Right ventricle myocardium inferior (tissue), 1 donor: ENCODE data around the gene KLHL22. TPM values are rescaled to one million over a fixed set of nuclear protein-coding genes. Genes with fewer than 3 reads are reported as not detected.
"Not testable (repeated sequence)": the region's sequence is repeated elsewhere in the genome, so short reads cannot be mapped to it uniquely, and the experiment has no call there.

Experiments used
- ATAC-seq: fragments of 200-7000 bp; cut with Tn5 transposase; one replicate; pipeline ENCODE4 v1.9.1; 2020; ENCODE audit warnings: mild to moderate bottlenecking, moderate library complexity
- DNase-seq: peaks from one replicate; pipeline ENCODE4 v3.0.0; 2021; ENCODE audit errors: missing footprints
- intact Hi-C: fragments of 100-400 bp; cut with DNase I; formaldehyde crosslinking; loops from one replicate; pipeline ENCODE4 v1.11.0; 2022
- total RNA-seq: library from RNA; stranded (reverse); fragmentation: NEBNext Ultra II Directional; extraction: Animal tissue kit (Norgen Biotek cat#: 25700); gene quantifications from one replicate; pipeline ENCODE4 v1.2.1, GENCODE V29; 2021
- donor health status: DM: no; HTN: yes; CAD: no; lungs with severe emphysema.

Gene KLHL22
- total RNA-seq, 1 donor from 2014 or later = 12.4 TPM

DNA sequence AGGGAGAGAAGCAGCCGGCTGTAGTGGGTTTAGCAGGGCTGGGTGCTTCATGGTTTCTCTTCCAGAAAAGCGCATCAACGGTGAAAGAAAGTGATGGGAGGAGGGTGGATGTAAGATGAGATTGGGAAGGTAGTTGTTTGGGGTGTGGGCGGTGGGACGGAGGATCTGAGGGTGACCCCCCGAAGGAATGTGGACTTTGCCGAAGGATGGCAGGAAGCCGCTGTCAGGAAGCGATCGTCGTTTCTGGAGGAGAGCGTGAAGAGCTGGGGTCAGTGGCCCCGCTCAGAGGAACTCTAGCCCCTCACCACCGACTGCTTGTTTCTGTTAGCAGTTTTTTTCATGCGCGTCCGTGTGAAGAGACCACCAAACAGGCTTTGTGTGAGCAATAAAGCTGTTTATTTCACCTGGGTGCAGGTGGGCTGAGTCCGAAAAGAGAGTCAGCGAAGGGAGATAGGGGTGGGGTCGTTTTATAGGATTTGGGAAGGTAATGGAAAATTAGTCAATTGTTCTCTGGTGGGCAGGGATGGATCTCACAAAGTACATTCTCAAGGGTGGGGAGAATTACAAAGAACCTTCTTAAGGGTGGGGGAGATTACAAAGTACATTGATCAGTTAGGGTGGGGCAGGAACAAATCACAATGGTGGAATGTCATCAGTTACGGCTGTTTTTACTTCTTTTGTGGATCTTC, 12.6 kb upstream of the KLHL22 start:
- DNase-seq, ATAC-seq: not testable (repeated sequence)
- intact Hi-C loops = loop anchor here (5.0 kb wide), 1 partner anchor 44 kb away; no protein-coding TSS in a partner anchor

DNA sequence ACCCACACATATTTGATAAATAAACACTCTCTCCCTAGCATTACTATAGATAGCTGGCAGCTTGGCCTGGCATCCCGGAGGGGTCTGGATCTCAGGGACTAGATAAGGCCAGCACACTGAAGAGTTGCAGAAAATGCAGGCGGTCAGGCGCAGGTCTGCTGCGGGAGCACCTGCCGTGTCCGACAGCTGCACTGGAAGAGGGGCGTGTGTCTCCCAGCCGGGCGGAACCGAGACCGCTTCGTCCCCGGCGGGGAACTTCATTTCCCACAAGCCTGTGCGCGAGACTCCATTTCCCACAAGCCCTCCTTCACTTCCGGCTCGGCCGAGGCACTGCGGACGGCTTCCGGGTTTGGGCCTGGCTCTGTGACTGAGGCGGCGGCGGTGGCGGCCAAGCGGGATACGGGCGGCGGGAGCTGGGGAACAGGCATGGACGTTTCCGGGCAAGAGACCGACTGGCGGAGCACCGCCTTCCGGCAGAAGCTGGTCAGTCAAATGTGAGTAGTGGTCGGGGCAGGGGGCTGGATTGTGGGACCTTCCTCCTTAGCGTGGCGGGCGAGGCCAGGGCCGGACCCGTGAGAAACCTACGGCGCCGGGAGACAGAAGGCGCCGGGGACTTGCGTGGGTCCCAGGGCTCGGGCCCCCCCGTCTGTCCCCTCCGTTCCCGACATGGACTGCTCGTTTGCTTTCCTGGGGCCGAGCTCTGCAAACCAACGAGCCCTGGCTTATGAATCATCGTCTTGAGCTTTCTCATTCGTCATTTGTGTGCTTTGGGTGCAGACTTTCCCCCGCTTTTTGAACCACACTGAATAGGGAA, 11.9 kb upstream of the KLHL22 start, which contains the start of gene MED15:
Gene MED15, plus strand, starts transcription at position 358 of the 814 bp plus-strand sequence. Its CDS starts 69 bp downstream, at position 427.
- DNase-seq (peak; percentile 97), ATAC-seq (peak; percentile 94)
- intact Hi-C loops = loop anchor here (5.0 kb wide), 1 partner anchor 45 kb away; no protein-coding TSS in a partner anchor

DNA sequence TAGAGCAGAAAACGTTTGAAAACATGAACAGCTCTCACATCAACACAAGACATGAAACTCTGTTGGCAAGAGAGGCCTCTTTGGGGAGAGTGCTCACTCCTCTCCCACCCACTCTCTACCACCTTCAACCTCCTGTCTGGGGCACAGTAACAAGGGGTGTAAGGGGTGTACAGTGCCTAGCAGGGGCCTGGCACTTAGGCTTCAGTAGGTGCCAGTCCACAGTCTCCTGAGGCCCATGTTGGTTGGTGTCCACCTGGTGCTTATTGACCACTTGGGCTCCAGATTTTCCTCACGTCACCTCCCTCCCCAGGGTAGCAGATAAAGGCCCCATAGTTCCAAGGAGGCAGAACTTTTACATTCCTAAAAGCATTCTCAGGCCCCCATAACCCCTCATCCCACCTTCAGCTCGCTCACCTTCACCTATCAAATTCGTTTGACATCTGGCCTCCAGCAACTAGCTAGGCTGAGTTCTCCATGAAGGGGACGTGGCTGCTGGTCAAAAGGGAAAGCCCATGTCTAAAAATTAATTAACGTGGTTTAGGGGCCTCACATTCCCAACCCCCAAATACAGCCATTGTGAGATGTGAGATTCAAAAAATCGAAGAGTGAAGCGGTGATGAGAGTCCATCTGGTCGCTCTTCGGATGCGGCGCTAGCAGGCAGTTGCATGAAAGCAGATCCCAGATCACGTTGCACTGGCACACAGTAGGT, 11.1 kb upstream of the KLHL22 start:
- ATAC-seq = no peak
- intact Hi-C loops = loop anchor here (5.0 kb wide), 1 partner anchor 46 kb away; no protein-coding TSS in a partner anchor
- DNase-seq = no peak

DNA sequence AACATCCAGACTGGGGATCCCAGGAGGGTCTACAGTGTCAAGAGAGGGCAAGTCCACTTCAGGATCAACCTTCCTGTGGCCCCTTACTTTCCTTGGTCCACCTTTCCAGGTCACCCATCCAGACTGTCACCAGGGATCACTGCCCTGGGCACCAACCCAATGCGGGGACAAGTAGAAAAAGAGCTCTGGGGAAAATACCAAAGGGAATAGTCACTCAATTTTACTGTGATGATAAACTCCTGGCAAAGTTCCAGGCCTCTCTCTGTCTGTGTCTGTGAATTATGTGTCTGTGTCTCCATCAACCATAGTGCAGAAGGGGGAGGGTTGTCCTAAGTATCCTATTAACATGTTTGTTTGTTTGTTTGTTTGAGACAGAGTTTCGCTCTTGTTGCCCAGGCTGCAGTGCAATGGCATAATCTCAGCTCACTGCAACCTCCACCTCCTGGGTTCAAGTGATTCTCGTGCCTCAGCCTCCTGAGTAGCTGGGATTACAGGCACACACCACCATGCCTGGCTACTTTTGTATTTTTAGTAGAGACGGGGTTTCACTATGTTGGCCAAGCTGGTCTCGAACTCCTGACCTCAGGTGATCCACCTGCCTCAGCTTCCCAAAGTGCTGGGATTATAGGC, 8.8 kb upstream of the KLHL22 start:
- ATAC-seq, intact Hi-C loops, DNase-seq: not testable (repeated sequence)

DNA sequence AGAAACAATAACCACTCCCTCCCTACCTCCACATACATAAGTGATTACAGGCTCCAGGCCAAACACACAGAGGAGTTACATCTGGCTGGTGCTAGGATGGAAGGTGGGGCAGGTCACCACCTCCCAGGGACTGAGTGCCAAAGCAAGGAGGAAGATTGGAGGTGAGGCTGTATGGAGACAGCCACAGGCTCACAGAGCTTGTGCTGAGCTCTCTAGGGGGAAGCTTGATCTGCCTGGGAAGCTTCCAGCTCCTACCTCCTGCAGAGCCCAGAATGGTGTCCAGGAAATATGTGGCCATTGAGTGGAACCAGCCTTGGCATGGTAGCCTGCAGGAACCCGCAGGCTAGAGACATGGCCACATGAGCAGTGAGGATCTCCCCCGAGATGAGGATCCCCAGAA, 8.2 kb upstream of the KLHL22 start:
- DNase-seq (no peak), ATAC-seq (no peak)
- intact Hi-C loops = no loop called here

DNA sequence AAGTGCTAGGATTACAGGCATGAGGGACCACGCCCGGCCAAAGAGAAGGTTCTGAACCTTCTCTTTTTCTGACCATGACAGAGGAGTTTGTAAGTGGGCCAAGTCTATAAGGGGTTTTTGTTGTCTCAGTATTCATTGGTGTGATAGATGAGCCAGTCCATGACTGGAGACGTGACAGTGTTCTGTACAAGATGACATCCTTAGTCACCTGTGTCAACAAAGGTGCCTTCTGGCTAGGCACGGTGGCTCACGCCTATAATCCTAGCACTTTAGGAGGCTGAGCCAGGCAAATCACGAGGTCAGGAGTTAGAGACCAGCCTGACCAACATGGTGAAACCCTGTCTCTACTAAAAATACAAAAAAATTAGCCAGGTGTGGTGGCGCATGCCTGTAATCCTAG, 4.2 kb upstream of the KLHL22 start:
- intact Hi-C loops = loop anchor here (5.0 kb wide), 2 partner anchors 42 to 198 kb away; no protein-coding TSS in a partner anchor
- no peak for DNase-seq
- no peak for ATAC-seq

DNA sequence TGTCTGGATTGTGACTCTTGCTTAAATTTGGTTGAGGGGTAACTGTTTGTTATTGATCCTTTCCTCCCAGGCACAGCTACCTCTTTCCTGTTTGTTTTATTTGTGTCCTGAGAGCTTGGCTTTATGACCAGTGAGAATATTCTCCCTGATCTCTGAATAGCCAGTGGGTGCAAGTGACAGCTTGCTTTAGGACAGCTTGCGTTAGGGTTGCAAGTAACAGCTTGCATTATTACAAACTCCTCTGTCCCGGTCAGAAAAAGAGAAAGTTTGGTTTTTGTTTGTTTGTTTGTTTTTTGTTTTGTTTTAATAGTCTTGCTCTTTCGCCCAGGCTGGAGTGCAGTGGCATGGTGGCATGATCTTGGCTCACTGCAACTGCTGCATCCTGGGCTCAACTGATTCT, 3.3 kb upstream of the KLHL22 start:
- ATAC-seq (no peak), DNase-seq (no peak)
- intact Hi-C loops = loop anchor here (5.0 kb wide), 2 partner anchors 42 to 198 kb away; no protein-coding TSS in a partner anchor

DNA sequence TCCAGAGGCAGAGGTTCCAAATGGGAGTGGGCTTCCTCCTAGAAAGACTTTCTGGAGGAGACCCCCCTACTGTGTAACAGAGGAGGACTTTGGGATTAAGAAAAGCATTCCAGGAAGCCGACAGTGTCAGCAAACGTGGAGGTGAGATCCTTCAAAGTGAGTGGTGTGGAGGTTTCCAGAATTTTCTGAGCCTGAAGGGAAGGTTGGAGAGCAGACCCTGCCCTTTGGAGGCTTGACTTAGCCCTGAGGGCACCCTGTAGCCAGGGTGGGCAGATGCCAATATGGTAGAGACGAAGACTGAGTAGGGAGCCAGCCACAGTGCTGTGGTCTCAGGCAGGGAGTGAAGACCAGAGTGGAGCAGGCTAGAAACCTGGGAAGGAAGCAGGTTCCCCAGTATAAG, 1.8 kb upstream of the KLHL22 start:
- intact Hi-C loops = loop anchor here (2.0 to 5.0 kb wide), 3 partner anchors 40 to 200 kb away; no protein-coding TSS in a partner anchor
- no peak for DNase-seq
- no peak for ATAC-seq

DNA sequence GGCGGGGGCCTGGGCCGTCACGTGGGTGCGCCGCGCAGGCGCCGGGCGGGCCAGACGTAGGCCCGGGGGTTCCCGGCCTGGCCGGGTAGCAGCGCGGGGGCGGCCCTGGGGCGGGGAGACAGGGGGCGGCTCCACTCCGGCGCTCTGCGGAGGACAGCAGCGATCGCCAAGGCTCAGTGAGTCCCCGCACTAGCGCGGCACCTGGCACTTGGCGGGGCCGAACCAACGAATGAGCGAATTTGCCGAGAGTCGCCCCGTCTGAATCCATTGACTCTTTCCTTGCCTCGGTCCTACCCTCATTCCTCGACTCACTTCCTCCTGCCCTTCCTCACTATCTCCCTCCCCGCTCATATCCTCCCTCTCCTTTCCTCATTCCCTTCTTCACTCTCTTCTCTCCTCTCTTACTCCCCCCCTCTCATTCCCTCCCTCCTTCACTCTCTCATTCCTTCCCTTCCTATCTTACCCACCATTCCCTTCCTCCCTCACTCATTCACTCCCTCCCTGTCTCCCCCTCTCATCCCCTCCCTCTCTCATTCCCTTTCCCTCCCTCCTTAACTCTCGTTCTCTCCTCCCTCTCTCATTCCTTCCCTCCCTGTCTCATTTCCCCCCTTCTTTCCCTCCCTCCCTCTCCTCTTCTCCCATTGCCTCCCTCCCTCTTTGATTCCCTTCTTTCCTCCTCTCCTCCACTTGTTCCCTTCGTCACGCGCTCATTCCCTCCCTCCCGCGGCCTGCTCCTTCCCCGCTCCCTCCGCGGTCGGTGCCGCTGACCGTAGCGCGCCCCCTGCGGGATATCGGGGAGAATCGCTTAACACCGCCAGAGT, 476 bp upstream of the KLHL22 start:
- ATAC-seq (peak; percentile 98), DNase-seq (peak; percentile 96)
- intact Hi-C loops = loop anchor here (2.0 to 5.0 kb wide), 3 partner anchors 39 to 201 kb away; no protein-coding TSS in a partner anchor

DNA sequence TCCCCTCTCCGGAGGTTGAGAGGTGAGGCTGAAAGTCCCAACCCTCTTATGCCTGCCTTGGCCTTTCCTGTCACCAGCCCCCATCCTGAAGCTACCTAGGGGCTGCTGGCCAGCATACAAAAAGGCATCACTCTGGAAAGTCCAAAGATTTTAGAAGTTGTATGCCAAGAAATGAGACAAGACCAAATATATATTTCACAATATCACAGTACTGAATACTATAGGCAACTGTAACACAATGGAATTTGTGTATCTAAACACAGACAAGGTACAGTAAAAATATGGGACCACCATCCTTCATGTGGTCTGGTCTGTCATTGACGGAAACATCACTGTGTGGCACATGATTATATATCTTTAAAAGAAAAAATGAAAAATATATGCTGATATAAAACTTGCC, 4.2 kb downstream of the KLHL22 start:
- ATAC-seq (no peak), DNase-seq (no peak)
- intact Hi-C loops = no loop called here

DNA sequence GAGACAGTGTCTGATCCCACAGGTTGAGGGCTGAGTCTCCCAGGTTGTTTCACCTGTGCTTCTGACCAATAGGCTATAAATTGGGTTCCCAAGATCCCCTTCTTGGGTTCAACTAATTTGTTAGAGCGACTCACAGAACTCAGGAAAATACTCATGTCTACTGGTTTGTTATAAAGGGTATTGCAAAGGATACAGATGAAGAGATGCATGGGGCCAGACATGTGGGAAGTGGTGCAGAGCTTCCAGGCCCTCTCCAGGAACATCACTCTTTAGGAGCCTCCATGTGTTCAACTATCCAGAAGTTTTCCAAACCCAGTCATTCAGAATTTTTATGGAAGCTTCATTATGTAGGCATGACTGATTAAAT, 4.7 kb downstream of the KLHL22 start:
- DNase-seq (no peak), ATAC-seq (no peak)
- intact Hi-C loops = no loop called here

DNA sequence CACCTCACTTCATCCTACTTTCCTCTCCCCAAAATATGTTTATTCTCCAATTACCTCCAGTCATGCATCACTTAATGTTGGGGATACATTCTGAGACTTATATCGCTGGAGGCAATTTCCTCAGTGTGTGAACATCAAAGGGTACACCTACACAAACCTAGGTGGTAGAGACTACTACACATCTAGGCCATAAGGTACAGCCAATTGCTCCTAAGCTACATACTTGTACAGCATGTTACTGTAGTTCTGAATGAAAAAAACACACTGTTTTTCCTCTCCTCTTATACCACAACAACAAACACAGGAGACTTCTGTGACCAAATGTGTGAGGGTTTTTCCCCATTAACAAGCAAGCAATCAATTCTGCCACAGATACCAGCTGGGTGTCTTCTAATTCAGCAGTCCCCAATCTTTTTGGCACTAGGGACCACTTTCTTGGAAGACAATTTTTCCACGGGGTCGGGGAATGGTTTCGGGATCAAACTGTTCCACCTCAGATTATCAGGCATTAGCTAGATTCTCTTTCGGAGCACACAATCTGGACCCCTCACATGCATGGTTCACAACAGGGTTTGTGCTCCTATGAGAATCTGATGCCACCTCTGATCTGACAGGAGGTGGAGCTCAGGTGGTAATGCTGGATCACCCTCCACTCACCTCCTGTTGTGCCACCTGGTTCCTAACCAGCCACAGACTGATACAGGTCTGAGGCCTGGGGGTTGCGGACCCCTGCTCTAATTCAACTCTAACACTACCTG, 5.2 kb downstream of the KLHL22 start:
- no peak for ATAC-seq
- DNase-seq = no peak
- intact Hi-C loops = no loop called here

DNA sequence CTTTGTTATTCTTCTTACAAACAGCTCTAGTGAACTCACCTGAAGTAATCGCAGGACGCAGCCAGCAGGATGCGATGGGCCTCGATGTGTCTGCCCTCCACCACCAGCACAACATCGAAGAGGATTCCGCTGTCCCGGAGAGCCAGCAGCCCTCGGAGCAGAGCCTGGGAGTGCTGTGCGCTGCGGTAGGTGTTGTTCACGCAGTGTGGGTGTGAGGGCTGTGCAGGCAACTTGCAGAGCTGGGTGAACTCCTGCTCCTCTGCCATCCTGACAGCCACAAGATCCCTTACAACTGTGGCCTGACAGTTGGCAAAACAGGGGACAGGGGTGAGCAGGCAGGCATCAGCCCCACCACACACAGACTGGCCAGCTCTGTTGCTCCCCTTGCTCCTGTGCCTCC, 6.6 kb downstream of the KLHL22 start:
- intact Hi-C loops = no loop called here
- ATAC-seq = no peak
- DNase-seq = no peak

DNA sequence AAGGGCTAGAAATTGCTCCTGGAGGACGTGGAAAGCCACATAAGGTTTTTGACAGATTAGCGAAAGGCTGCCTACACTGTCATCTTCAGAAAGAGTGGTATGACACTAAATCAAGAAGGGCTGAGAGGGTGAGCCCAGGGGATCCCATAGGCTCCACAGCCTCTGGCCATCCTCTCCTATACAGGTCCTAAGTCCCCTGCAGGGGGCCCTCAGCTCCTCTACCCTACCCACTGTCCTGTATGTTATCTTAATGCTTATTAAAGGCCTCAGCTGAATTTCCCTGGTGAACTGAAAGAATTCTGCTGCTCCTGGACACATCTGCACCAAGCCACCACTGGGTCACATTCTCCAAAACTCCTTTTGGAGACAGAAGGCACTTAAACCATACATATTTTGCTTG, 7.9 kb downstream of the KLHL22 start:
- intact Hi-C loops = no loop called here
- DNase-seq = no peak

DNA sequence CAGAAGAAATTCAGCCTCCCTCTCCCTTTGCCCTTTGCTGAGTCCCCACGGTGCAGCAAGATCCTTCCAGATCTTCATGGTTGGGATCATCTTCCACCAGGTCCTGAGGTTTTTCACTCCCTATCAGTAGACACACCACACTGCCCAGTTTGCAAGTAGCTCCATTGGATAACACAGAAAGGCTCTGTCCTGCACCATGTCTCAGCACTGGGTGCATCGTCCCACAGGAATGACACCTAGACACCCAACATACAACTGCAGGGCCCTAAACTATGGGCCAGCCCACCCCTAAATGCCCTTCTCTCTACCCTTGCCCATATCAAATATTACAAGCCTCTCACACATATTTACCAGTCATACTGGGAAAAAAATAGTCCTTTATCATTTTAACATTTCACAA, 9.4 kb downstream of the KLHL22 start:
- intact Hi-C loops = no loop called here
- DNase-seq = no peak
- ATAC-seq = no peak

More for the DNA sequence above, 7.9 kb downstream of the KLHL22 start:
- ATAC-seq = no peak

DNA sequence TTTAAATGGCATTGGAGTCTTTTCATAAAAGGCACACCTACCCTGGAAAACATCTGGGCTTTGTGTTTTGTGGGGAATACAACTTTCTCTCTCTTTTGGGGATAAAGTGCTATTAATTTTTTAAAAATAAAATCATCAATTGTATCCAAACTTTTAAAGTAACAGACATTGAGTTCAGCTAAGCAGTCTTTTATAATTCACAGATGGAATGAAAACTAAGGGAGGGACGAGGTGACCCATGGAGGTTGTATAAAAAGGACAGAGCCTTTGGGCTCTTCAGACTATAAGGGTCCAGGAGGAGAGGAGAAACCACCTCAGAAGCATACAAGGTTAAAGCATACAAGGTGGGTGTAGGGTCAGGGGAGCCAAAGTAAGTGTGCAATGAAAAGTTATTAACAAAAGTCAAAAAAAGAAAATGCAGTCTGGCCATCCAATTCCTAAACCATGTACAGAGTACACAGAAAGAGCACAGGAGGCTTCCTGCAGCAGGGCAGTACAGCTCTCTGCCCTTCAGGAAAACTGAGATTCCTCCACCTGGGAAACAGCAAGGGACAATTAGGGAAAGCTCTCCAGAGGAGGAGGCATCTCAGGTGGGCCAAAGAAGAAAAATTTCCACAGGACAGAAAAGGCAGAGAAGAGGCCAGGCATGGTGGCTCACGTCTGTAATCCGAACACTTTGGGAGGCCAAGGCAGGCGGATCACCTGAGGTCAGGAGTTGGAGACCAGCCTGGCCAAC, 10.5 kb downstream of the KLHL22 start:
- intact Hi-C loops = no loop called here
- no peak for ATAC-seq

DNA sequence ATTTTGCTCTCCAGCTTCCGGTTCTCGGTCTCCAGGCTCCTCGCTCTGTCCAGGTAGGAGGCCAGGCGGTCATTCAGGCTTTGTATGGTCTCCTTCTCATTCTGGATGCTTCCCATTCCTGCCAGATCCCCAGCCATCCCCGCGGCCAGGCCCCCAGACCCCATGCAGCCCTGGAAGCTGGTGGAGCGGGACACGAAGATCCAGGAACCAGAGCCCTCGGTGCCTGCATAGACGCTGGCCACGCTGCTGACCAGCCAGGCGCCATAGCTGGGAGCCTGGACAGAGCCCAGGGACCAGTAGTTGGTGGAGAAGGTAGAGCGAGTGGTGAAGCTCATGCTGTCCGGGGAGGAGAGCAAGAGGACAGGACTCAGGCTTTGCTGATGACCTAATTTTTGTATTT, 11.8 kb downstream of the KLHL22 start:
- intact Hi-C loops = no loop called here

More for the DNA sequence above, 10.5 kb downstream of the KLHL22 start:
- DNase-seq = no peak

More for the DNA sequence above, 11.8 kb downstream of the KLHL22 start:
- DNase-seq (no peak), ATAC-seq (no peak)
